HepG2 (cell line): ENCODE measurements around the gene XPO5. TPM values are rescaled to one million over a fixed set of nuclear protein-coding genes. Genes with fewer than 3 reads are reported as not detected.
A peak's percentile ranks its signal among the peaks of the same experiment; 100 is the strongest.

Source experiments
- AHR ChIP-seq: IDR thresholded peaks from 2 replicates; pipeline ENCODE4 v1.6.1; 2018; ENCODE audit warnings: missing genetic modification reagents, missing compliant biosample characterization
- ATF7-NPFF ChIP-seq: sonication (generic); formaldehyde crosslinking; IDR thresholded peaks from 2 replicates; pipeline ENCODE4 v1.8.1; 2023; ENCODE audit warnings: mild to moderate bottlenecking, low read depth, missing genetic modification reagents, moderate library complexity
- CCDC6 ChIP-seq: sonication (generic); formaldehyde crosslinking; IDR thresholded peaks from 2 replicates; pipeline ENCODE4 v1.8.1; 2022; ENCODE audit warnings: mild to moderate bottlenecking, missing genetic modification reagents, moderate library complexity
- RAD21 ChIP-seq: fragments of 450-650 bp; formaldehyde crosslinking; IDR thresholded peaks from 2 replicates; pipeline ENCODE4 v1.5.0; 2020; ENCODE audit warnings: mild to moderate bottlenecking
- SMAD3 ChIP-seq: sonication (generic); formaldehyde crosslinking; IDR thresholded peaks from 2 replicates; pipeline ENCODE4 v1.4.0; 2020; ENCODE audit warnings: missing genetic modification reagents
- ZBTB8A ChIP-seq: sonication (generic); formaldehyde crosslinking; IDR thresholded peaks from 2 replicates; pipeline ENCODE4 v1.4.0; 2020; ENCODE audit warnings: mild to moderate bottlenecking, low read depth, missing genetic modification reagents, borderline replicate concordance
- ZNF180 ChIP-seq: sonication (generic); formaldehyde crosslinking; IDR thresholded peaks from 2 replicates; pipeline ENCODE4 v1.4.0; 2020; ENCODE audit warnings: low read depth, missing genetic modification reagents, borderline replicate concordance
- ZNF205 ChIP-seq: IDR thresholded peaks from 2 replicates; pipeline ENCODE4 v1.6.1; 2018; ENCODE audit warnings: missing biosample characterization, missing genetic modification reagents
- ZNF260 ChIP-seq: sonication (generic); formaldehyde crosslinking; IDR thresholded peaks from 2 replicates; pipeline ENCODE4 v1.4.0; 2020; ENCODE audit warnings: missing genetic modification reagents, low read depth, mild to moderate bottlenecking, borderline replicate concordance
- ZNF337 ChIP-seq: sonication (generic); formaldehyde crosslinking; IDR thresholded peaks from 2 replicates; pipeline ENCODE4 v1.5.1; 2020; ENCODE audit warnings: missing genetic modification reagents, low read depth, mild to moderate bottlenecking, borderline replicate concordance
- ZNF441 ChIP-seq: sonication (generic); formaldehyde crosslinking; IDR thresholded peaks from 2 replicates; pipeline ENCODE4 v1.7.0; 2021; ENCODE audit warnings: missing genetic modification reagents, borderline replicate concordance
- ZNF460 ChIP-seq: sonication (generic); formaldehyde crosslinking; IDR thresholded peaks from 2 replicates; pipeline ENCODE4 v1.5.1; 2020; ENCODE audit warnings: missing genetic modification reagents, mild to moderate bottlenecking, borderline replicate concordance
- ZNF563 ChIP-seq: sonication (generic); formaldehyde crosslinking; IDR thresholded peaks from 2 replicates; pipeline ENCODE4 v1.8.0; 2022; ENCODE audit warnings: mild to moderate bottlenecking, moderate library complexity, missing genetic modification reagents
- ZSCAN21 ChIP-seq: sonication (generic); formaldehyde crosslinking; IDR thresholded peaks from 2 replicates; pipeline ENCODE4 v1.8.0; 2022; ENCODE audit warnings: mild to moderate bottlenecking, missing genetic modification reagents, moderate library complexity, borderline replicate concordance
- polyA plus RNA-seq, 8 experiments: library from polyadenylated mRNA; depleted of rRNA in 3 of 8; stranded (reverse) in 7 of 8; unstranded in 1 of 8; fragments of >200 nt; fragmentation: Illumina TruSeq in 4 of 8; extraction: Trizol in 4 of 8; gene quantifications; 2 replicates each; pipeline versions ENCODE4 v1.2.1 to v1.2.3, GENCODE V29; 2011 to 2016; ENCODE audit warnings: low read depth in 4 of 8, missing spikeins in 1 of 8, mixed read lengths in 1 of 8; ENCODE audit not compliant: insufficient read depth in 1 of 8
- total RNA-seq, 5 experiments: library from RNA; depleted of rRNA; stranded (reverse); fragments of >200 nt; fragmentation: Illumina TruSeq; extraction: Trizol; gene quantifications; 2 replicates each; pipeline ENCODE4 v1.2.3, GENCODE V29; 2016; ENCODE audit warnings: low read depth in 1 of 5
- TF ChIP-seq, protein P1 (sequence below): sonication (generic); formaldehyde crosslinking; IDR thresholded peaks from 2 replicates; pipeline ENCODE4 v1.9.0; 2021; ENCODE audit warnings: mild to moderate bottlenecking, missing genetic modification reagents
- TF ChIP-seq, protein P2 (sequence below): sonication (generic); formaldehyde crosslinking; IDR thresholded peaks from 2 replicates; pipeline ENCODE4 v1.4.0; 2020; ENCODE audit warnings: missing genetic modification reagents
- TF ChIP-seq, protein P3 (sequence below): sonication (generic); formaldehyde crosslinking; IDR thresholded peaks from 2 replicates; pipeline ENCODE4 v1.5.1; 2020; ENCODE audit warnings: mild to moderate bottlenecking, missing genetic modification reagents, moderate library complexity
- TF ChIP-seq, protein P4 (sequence below): IDR thresholded peaks from 2 replicates; pipeline ENCODE4 v1.6.1; 2016; ENCODE audit warnings: missing biosample characterization, missing genetic modification reagents, low read depth

The XPO5 gene
- total and polyA plus RNA-seq, 2 of the 13 experiments (the other 11 are each of a cell fraction or from before 2014, with no cell fraction given) = 52.2 to 68.0 TPM

DNA sequence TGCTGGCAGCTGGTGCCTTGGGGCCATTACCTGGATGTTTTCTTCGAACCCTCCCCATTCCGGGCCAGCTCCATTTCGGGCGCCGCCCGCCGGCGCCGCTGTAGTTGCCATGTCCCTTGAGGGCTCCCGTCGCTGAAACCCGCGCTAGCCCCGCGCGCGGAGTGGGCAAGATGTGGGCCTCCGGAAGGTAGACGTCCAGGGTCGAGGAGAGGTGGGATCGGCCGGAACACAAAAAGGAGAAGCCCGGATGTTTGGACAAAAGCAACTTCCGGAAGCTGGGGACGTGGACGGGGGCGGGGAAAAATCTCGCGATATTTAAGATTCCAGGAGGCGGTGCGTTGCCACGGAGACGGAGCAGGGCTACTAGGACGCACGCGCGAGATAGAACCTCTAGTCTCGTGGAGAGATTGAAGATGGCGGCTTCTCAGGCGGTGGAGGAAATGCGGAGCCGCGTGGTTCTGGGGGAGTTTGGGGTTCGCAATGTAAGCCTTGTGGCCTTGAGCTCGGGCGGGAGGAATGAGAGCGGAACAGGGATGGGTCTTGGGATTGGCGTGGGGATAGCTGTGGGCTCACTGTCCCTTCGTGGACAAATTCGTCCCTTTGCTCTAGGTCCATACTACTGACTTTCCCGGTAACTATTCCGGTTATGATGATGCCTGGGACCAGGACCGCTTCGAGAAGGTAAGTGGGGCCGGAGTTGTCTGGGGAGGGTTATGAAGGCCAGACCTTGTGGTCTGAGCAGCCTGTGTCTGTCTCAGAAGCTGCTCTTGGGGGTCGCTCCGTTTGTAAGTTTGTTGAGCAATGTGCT lies 58.9 kb downstream of the XPO5 start, which contains the start of the genes POLR1C and YIPF3 (continued):
- TF ChIP-seq ZNF180 (CRISPR knock-in tag) (peak; percentile 56; the same call in 1 of the 2 replicates), ZNF441 (CRISPR knock-in tag) (peak; percentile 32; the same call in 1 of the 2 replicates), ZNF337 (CRISPR knock-in tag) (peak; percentile 97), ZNF205 (CRISPR knock-in tag) (peak; percentile 89; the same call in 1 of the 2 replicates), RAD21 (CRISPR knock-in tag) (peak; percentile 37; the same call in 1 of the 2 replicates), ZSCAN21 (CRISPR knock-in tag) (peak; percentile 3; the same call in 1 of the 2 replicates), ZNF260 (no peak), ATF7-NPFF (CRISPR knock-in tag) (peak; percentile 68; the same call in 1 of the 2 replicates), SMAD3 (CRISPR knock-in tag) (peak; percentile 54; the same call in 1 of the 2 replicates), AHR (CRISPR knock-in tag) (peak; percentile 71), ZNF563 (CRISPR knock-in tag) (peak; percentile 82), ZNF460 (CRISPR knock-in tag) (no peak), ZBTB8A (CRISPR knock-in tag) (no peak), CCDC6 (peak; percentile 82)
- TF ChIP-seq, protein P1, sequence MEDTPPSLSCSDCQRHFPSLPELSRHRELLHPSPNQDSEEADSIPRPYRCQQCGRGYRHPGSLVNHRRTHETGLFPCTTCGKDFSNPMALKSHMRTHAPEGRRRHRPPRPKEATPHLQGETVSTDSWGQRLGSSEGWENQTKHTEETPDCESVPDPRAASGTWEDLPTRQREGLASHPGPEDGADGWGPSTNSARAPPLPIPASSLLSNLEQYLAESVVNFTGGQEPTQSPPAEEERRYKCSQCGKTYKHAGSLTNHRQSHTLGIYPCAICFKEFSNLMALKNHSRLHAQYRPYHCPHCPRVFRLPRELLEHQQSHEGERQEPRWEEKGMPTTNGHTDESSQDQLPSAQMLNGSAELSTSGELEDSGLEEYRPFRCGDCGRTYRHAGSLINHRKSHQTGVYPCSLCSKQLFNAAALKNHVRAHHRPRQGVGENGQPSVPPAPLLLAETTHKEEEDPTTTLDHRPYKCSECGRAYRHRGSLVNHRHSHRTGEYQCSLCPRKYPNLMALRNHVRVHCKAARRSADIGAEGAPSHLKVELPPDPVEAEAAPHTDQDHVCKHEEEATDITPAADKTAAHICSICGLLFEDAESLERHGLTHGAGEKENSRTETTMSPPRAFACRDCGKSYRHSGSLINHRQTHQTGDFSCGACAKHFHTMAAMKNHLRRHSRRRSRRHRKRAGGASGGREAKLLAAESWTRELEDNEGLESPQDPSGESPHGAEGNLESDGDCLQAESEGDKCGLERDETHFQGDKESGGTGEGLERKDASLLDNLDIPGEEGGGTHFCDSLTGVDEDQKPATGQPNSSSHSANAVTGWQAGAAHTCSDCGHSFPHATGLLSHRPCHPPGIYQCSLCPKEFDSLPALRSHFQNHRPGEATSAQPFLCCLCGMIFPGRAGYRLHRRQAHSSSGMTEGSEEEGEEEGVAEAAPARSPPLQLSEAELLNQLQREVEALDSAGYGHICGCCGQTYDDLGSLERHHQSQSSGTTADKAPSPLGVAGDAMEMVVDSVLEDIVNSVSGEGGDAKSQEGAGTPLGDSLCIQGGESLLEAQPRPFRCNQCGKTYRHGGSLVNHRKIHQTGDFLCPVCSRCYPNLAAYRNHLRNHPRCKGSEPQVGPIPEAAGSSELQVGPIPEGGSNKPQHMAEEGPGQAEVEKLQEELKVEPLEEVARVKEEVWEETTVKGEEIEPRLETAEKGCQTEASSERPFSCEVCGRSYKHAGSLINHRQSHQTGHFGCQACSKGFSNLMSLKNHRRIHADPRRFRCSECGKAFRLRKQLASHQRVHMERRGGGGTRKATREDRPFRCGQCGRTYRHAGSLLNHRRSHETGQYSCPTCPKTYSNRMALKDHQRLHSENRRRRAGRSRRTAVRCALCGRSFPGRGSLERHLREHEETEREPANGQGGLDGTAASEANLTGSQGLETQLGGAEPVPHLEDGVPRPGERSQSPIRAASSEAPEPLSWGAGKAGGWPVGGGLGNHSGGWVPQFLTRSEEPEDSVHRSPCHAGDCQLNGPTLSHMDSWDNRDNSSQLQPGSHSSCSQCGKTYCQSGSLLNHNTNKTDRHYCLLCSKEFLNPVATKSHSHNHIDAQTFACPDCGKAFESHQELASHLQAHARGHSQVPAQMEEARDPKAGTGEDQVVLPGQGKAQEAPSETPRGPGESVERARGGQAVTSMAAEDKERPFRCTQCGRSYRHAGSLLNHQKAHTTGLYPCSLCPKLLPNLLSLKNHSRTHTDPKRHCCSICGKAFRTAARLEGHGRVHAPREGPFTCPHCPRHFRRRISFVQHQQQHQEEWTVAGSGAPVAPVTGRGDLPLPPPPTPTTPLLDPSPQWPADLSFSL (CRISPR knock-in tag) = no peak
- TF ChIP-seq, protein P2, sequence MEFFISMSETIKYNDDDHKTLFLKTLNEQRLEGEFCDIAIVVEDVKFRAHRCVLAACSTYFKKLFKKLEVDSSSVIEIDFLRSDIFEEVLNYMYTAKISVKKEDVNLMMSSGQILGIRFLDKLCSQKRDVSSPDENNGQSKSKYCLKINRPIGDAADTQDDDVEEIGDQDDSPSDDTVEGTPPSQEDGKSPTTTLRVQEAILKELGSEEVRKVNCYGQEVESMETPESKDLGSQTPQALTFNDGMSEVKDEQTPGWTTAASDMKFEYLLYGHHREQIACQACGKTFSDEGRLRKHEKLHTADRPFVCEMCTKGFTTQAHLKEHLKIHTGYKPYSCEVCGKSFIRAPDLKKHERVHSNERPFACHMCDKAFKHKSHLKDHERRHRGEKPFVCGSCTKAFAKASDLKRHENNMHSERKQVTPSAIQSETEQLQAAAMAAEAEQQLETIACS (CRISPR knock-in tag) = peak; percentile 46; the same call in 1 of the 2 replicates
- TF ChIP-seq, protein P3, sequence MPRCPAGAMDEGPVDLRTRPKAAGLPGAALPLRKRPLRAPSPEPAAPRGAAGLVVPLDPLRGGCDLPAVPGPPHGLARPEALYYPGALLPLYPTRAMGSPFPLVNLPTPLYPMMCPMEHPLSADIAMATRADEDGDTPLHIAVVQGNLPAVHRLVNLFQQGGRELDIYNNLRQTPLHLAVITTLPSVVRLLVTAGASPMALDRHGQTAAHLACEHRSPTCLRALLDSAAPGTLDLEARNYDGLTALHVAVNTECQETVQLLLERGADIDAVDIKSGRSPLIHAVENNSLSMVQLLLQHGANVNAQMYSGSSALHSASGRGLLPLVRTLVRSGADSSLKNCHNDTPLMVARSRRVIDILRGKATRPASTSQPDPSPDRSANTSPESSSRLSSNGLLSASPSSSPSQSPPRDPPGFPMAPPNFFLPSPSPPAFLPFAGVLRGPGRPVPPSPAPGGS (CRISPR knock-in tag) = peak; percentile 81
- TF ChIP-seq, protein P4, sequence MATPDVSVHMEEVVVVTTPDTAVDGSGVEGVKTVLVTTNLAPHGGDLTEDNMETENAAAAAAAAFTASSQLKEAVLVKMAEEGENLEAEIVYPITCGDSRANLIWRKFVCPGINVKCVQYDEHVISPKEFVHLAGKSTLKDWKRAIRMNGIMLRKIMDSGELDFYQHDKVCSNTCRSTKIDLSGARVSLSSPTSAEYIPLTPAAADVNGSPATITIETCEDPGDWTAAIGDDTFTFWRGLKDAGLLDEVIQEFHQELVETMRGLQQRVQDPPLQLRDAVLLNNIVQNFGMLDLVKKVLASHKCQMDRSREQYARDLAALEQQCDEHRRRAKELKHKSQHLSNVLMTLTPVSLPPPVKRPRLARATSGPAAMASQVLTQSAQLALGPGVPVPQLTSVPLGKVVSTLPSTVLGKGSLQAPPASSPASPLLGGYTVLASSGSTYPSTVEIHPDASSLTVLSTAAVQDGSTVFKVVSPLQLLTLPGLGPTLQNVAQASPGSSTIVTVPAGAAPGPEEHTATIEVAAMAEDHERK (CRISPR knock-in tag) = no peak
